Small intestine (tissue), 7 donors: Measurements from ENCODE around the gene C1orf52. TPM values are rescaled to one million over a fixed set of nuclear protein-coding genes. Genes with fewer than 3 reads are reported as not detected.
A peak's percentile ranks its signal among the peaks of the same experiment; 100 is the strongest.

Experiments
- DNase-seq, 2 donors: peaks; one replicate each; pipeline versions ENCODE4 v3.0.0 to v3.0.0-alpha.2; 2013
- FAIRE-seq: peaks from 2 replicates; lab custom pipeline; 2012; peaks lifted over from hg19 to GRCh38; lab: Jason Lieb, UNC
- H3K27ac ChIP-seq, 3 donors: one replicate each; pipeline ENCODE4 v1.5.1; 2013; ENCODE audit warnings: low read length in 2 of 3, mild to moderate bottlenecking in 2 of 3, control low read depth in 1 of 3, inconsistent platforms in 1 of 3, low read depth in 1 of 3, moderate library complexity in 1 of 3
- H3K27me3 ChIP-seq, 3 donors: one replicate each; pipeline ENCODE4 v1.6.1; 2013; ENCODE audit warnings: low read length in 3 of 3, inconsistent platforms in 1 of 3; ENCODE audit not compliant: control insufficient read depth in 3 of 3, insufficient read depth in 3 of 3
- H3K36me3 ChIP-seq, 3 donors: one replicate each; pipeline ENCODE4 v1.6.1; 2013; ENCODE audit warnings: low read length in 3 of 3, inconsistent platforms in 1 of 3, low read depth in 1 of 3, mild to moderate bottlenecking in 1 of 3, moderate library complexity in 1 of 3; ENCODE audit not compliant: control insufficient read depth in 3 of 3, insufficient read depth in 2 of 3
- H3K4me1 ChIP-seq, 3 donors: one replicate each; pipeline ENCODE4 v1.6.1; 2013; ENCODE audit warnings: low read length in 2 of 3, inconsistent platforms in 1 of 3, low read depth in 1 of 3, mild to moderate bottlenecking in 1 of 3, moderate library complexity in 1 of 3; ENCODE audit not compliant: control insufficient read depth in 3 of 3, insufficient read depth in 2 of 3
- H3K4me3 ChIP-seq, 3 donors: one replicate each; pipeline ENCODE4 v1.5.1; 2013; ENCODE audit warnings: low read length in 3 of 3, control low read depth in 1 of 3, inconsistent platforms in 1 of 3, low read depth in 1 of 3, mild to moderate bottlenecking in 1 of 3, moderate library complexity in 1 of 3
- H3K9me3 ChIP-seq, 2 donors: one replicate each; pipeline ENCODE4 v1.6.1; 2013; ENCODE audit warnings: low read depth in 1 of 2, low read length in 1 of 2; ENCODE audit not compliant: control insufficient read depth in 2 of 2, insufficient read depth in 1 of 2
- WGBS, 3 donors: extraction: QIAGEN DNeasy Blood & Tissue Kit; methylation state at CpG; one replicate each; pipeline ENCODE4 v1.1.7; 2013; 5-methylcytosine and 5-hydroxymethylcytosine counted together
- polyA plus RNA-seq, 4 donors: library from polyadenylated mRNA; stranded (reverse) in 3 of 4; unstranded in 1 of 4; fragments of 200-250 nt in 3 of 4; fragments of 120-200 nt in 1 of 4; gene quantifications; one replicate each; pipeline versions ENCODE4 v1.2.1 to v1.2.3, GENCODE V29; 2013
- donor health status: healthy with polysubstance abuse.
- donor health status: control.
- donor health status: control.
- donor health status: Bipolar disorder and iron deficiency.
- donor health status: healthy.

The C1orf52 gene
- polyA plus RNA-seq, 4 donors = 15.9 to 35.6 (median 18.5) TPM

DNA sequence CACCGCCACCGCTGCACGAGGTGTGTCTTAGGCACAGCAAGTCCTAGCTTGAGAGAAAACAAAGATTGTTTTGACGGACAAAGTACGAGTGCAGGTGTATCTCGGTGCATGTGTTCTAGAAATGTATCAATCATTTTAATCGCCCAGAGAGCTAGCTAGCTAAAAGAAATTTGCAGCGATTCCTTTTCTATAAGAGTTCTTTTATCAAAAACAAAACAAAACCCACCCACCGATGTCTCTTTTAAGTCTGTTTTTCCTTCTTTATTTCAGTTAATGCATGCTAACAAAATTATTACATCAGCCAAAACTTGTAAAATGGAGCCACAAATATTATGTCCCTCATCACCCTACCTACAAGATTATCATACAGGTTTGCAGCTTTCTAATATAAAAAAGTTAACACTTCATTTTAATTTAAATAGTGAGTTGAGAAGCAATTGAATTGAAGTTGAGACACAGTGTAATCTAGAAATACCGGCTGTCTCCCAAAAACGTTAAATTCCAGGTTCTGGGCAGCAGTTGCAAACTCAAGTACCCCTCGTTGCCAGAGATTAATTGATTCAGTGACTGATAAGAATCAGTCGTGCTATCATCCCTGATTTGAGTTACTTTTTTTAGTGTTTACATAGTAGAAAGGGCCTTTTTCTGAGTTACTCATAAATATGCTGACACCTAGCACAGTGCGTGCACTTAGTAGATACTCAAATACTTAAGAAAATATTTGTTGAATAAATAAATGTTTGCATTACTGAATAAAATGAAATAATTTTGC is 57.2 kb downstream of the C1orf52 start:
- FAIRE-seq = no peak
- peak overlapping the region; percentile 79 to 88 (median 87) for H3K4me3 ChIP-seq
- no peaks in the 10 kb centered on the region for H3K27me3 ChIP-seq
- H3K36me3 ChIP-seq = no peaks in the 10 kb centered on the region
- WGBS, 3 donors = 8 to 16% (median 11%) methylated on average over 14 of the region's 14 CpGs
- DNase-seq = peak in 1 of 2 donors; percentile 86
- peak overlapping the region; percentile 92 to 97 (median 97) for H3K27ac ChIP-seq
- no peaks in the 10 kb centered on the region for H3K9me3 ChIP-seq
- H3K4me1 ChIP-seq = no peaks in the 10 kb centered on the region

DNA sequence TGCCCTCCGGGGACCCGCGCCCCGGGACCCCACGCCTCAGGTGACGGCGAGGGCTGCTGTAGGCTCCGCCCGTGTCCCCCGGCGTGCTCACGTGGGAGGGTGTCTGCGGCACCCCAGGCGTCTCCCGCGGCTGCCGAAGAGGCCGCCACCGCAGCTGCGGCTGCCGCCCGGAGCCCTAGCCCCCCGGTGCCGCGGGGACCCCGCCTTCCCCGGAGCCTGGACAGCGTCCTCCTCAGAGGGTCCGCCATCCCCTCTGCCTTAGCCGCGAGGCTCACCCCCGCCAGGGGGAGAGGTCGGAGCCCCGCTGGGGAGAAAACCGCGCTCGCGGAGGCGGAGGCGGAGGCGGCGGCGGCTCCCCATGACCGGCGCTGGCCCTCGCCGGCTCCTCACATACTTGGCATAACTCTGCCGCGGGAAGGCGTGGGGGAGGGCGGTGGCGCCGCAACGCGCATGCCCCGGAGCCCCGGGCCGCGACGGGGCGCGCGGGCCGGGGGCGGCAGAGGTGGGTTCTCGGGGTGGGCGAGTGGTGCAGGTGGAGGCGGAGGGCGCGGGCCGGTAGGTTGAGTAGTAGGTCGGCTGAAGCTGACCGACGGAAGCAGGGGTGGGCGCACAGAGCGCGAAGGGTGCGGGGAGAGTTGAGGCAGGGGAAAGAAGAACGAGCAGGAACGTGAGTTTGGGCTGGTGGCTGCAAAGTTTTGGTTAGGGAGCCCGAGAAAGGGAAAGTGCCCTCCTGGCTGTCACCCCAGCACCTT is 57.9 kb downstream of the C1orf52 start:
- Histone ChIP-seq H3K9me3 (no peaks in the 10 kb centered on the region), H3K4me1 (no peaks in the 10 kb centered on the region), H3K27ac (peak overlapping the region; percentile 92 to 97 (median 97)), H3K27me3 (no peaks in the 10 kb centered on the region), H3K36me3 (no peaks in the 10 kb centered on the region), H3K4me3 (peak overlapping the region; percentile 79 to 88 (median 87))
- FAIRE-seq = no peak
- DNase-seq = peak; percentile 69 to 91
- WGBS, 3 donors = 1% methylated on average over 50 to 81 of the region's 81 CpGs

DNA sequence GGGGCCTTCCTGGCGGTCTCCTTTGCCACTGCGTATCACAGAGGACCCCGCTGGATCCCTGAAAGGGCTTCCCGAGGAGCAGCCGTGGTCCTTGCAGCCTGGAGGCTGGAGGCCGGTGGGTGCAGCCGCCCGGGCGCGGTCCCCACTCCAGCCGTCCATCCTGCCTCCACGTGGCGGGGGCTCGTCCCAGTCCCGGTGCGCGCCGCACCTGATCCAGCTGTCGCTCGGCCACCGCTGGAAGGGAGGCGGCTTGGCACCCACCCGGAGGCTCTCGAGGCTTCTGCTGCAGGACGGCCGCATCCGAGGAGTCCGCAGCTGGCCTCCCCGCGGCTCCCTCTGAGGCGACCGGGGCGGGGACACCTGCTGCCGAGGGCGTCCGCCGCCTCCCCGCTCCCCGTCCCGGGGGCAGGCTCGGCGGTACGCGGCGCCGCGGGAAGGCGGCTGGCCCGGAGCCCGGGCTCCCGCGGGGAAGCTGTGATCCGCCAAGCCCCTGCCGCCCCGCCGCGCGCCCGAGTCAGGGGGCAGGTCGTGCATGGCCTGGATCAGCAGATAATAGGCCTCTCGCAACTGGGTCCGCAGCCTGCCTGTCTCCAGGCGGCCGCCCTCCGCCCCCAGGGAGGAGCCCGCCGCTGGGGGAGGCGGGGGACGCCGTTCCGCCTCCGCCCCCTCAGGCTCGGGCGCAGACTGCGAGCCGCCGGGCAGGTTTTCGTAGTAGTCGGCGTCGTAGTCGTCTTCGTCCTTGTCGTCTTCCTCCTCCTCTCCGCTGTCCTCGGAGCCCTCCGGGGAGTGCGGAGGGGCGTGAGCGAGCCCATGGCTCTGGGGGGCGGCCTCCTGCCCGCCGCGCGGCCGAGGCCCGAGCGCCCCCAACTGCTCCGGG is 58.8 kb downstream of the C1orf52 start, which contains the start of gene SYDE2:
Gene SYDE2 (minus strand): TSS at position 554 of the 877 bp plus-strand sequence. CDS start 20 bp downstream, at position 534.
- DNase-seq (peak; percentile 84 to 94), FAIRE-seq (no peak)
- Histone ChIP-seq H3K9me3 (no peaks in the 10 kb centered on the region), H3K4me3 (peak within 1 kb of the TSS; percentile 79 to 88 (median 87)), H3K27me3 (no peaks in the 10 kb centered on the region), H3K36me3 (no peaks in the 10 kb centered on the region), H3K27ac (peak within 1 kb of the TSS; percentile 92 to 97 (median 97)), H3K4me1 (peaks cover 0 to 2% (median under 1%) of the 10 kb centered on the region in 3 donors)
- 0 to 1% (median 1%) methylated on average over 53 to 99 of the region's 99 CpGs for WGBS, 3 donors

Other genes starting within 250 kb of the C1orf52 start
- gene MCOLN3, start 211.2 kb downstream of the C1orf52 start, polyA plus RNA-seq = 100 to 1,000 TPM in 1 of 4 donors, 1 to 10 TPM in 3; 1.2 to 192 (median 2.6) TPM
- 1 to 10 TPM; 1.4 to 6.3 (median 1.9) TPM for gene SYDE2, start 58.6 kb downstream of the C1orf52 start, polyA plus RNA-seq
- gene BCL10, start 17.0 kb upstream of the C1orf52 start, polyA plus RNA-seq = 10 to 100 TPM; 16.3 to 31.2 (median 17.8) TPM
- gene DDAH1, start 205.5 kb upstream of the C1orf52 start, polyA plus RNA-seq = 100 to 1,000 TPM in 1 of 4 donors, 10 to 100 TPM in 3; 21.9 to 130 (median 46.7) TPM